ENCODE data around the gene ACSM3.

The ACSM3 gene

DNA sequence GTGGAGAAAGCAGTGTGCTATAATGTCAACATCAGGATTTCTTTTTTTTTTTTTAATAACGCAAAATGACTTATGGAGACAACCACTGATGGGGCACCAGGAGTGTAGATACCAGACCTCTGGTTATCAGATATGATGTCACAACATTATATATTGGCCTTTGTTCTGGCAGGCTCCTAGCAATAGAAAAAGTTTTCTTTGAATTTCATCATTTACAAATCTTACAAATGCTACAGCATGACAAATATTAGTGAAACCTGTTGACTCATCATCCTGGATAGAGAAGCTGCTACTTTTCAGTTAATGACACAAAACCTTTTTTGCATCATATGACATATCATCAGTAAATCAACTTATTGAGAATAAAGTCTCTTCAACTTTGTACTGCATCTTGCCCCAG, 28.3 kb upstream of the ACSM3 start:
- Histone ChIP-seq H2AK5ac (ENCODE audit: low read length) (no peak overlapping the region), H3K14ac (ENCODE audit: low read length) (no peak overlapping the region), H3K79me2 (ENCODE audit: control insufficient read depth, insufficient read depth, low read length, poor library complexity) (peaks cover 3% of the 10 kb centered on the region), H3K79me1 (ENCODE audit: low read length) (no peaks in the 10 kb centered on the region), H2AFZ (ENCODE audit: insufficient read depth, low read length, poor library complexity) (no peak overlapping the region), H2BK12ac (ENCODE audit: low read length) (no peak overlapping the region), H3K9me3 (ENCODE audit: insufficient read depth, low read depth, low read length) (no peaks in the 10 kb centered on the region), H4K12ac (ENCODE audit: low read depth, low read length) (no peak overlapping the region), H3K4me1 (ENCODE audit: control insufficient read depth in 1 of 2, insufficient read depth in 2 of 2, low read length in 2 of 2) (no peaks in the 10 kb centered on the region), H3K4me2 (ENCODE audit: low read length) (no peak overlapping the region), H3K27ac (ENCODE audit: low read depth, low read length) (no peak overlapping the region), H3K4ac (ENCODE audit: low read depth, low read length) (no peak overlapping the region), H3K23ac (ENCODE audit: low read length) (no peak overlapping the region), H3K4me3 (ENCODE audit: low read depth, low read length) (no peak overlapping the region), H4K91ac (ENCODE audit: low read depth, low read length) (no peak overlapping the region), H3K27me3 (ENCODE audit: insufficient read depth, low read length) (no peaks in the 10 kb centered on the region), H3K36me3 (ENCODE audit: control insufficient read depth in 1 of 2, insufficient read depth in 2 of 2, low read length in 2 of 2) (peaks cover 2 to 17% of the 10 kb centered on the region in 2 experiments), H2BK120ac (ENCODE audit: insufficient read depth, low read length, poor library complexity) (no peak overlapping the region), H4K8ac (ENCODE audit: low read depth, low read length) (no peak overlapping the region), H3K9ac (ENCODE audit: low read length) (no peak overlapping the region), H2BK5ac (ENCODE audit: low read depth, low read length, poor library complexity) (no peak overlapping the region), H3K18ac (ENCODE audit: low read length) (no peak overlapping the region)
- whole genome bisulfite sequencing (ENCODE audit: extremely low coverage, insufficient coverage, insufficient read length) = no CpG with 5 or more reads among the region's 1 CpG
- DNase-seq = no peak

DNA sequence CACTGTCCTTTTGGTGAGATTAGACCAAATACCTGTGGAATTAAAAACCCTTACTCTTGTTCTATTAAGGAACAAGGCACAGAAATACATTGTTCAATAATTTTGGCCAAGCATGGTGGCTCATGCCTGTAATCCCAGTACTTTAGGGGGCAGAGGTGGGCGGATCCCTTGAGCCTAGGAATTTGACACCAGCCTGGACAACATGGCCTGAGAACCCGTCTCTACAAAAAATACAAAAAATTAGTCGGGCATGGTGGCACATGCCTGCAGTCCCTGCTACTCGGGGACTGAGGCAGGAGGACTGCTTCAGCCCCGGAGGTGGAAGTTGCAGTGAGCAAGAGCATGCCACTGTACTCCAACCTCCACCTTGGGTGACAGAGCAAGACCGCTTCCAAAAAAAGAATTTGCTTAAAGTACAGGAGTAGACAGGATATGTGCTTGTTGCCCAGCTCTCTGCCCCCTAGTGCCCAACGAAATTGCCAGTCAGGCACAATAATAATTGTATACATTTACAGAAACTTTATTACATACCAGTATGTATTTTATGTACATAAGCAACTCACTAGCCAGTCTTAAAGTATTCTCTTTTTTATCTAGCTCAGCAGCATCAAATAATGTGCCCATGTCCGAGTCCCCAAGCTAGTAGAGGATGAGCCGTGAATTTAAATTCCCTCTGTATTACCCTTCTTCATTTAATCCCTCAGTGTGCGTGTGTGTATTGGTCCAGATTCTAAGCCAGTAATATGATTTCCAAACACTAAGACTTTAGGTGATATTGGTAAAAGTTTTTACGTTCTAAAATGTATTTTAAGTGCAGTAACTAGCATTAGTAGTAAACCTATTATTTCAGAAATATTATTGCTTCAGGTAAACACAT, 23.6 kb upstream of the ACSM3 start:
- Histone ChIP-seq H4K12ac (ENCODE audit: low read depth, low read length) (no peak overlapping the region), H3K79me2 (ENCODE audit: control insufficient read depth, insufficient read depth, low read length, poor library complexity) (peaks cover 8% of the 10 kb centered on the region), H3K9me3 (ENCODE audit: insufficient read depth, low read depth, low read length) (no peaks in the 10 kb centered on the region), H2BK5ac (ENCODE audit: low read depth, low read length, poor library complexity) (no peak overlapping the region), H3K36me3 (ENCODE audit: control insufficient read depth in 1 of 2, insufficient read depth in 2 of 2, low read length in 2 of 2) (peaks cover 2 to 15% of the 10 kb centered on the region in 2 experiments), H3K27me3 (ENCODE audit: insufficient read depth, low read length) (no peaks in the 10 kb centered on the region), H3K23ac (ENCODE audit: low read length) (no peak overlapping the region), H3K4me1 (ENCODE audit: control insufficient read depth in 1 of 2, insufficient read depth in 2 of 2, low read length in 2 of 2) (no peaks in the 10 kb centered on the region), H3K79me1 (ENCODE audit: low read length) (peaks cover 2% of the 10 kb centered on the region), H2AFZ (ENCODE audit: insufficient read depth, low read length, poor library complexity) (no peak overlapping the region), H3K4me3 (ENCODE audit: low read depth, low read length) (peak overlapping the region; percentile 98), H3K4me2 (ENCODE audit: low read length) (peak overlapping the region; percentile 66), H4K8ac (ENCODE audit: low read depth, low read length) (no peak overlapping the region), H2BK12ac (ENCODE audit: low read length) (no peak overlapping the region), H3K9ac (ENCODE audit: low read length) (no peak overlapping the region), H3K14ac (ENCODE audit: low read length) (no peak overlapping the region), H3K27ac (ENCODE audit: low read depth, low read length) (no peak overlapping the region), H2BK120ac (ENCODE audit: insufficient read depth, low read length, poor library complexity) (no peak overlapping the region), H4K91ac (ENCODE audit: low read depth, low read length) (no peak overlapping the region), H2AK5ac (ENCODE audit: low read length) (no peak overlapping the region), H3K18ac (ENCODE audit: low read length) (no peak overlapping the region), H3K4ac (ENCODE audit: low read depth, low read length) (peak overlapping the region; percentile 75)
- no peak for DNase-seq
- no CpG with 5 or more reads among the region's 11 CpGs for WGBS (ENCODE audit: extremely low coverage, insufficient coverage, insufficient read length)

DNA sequence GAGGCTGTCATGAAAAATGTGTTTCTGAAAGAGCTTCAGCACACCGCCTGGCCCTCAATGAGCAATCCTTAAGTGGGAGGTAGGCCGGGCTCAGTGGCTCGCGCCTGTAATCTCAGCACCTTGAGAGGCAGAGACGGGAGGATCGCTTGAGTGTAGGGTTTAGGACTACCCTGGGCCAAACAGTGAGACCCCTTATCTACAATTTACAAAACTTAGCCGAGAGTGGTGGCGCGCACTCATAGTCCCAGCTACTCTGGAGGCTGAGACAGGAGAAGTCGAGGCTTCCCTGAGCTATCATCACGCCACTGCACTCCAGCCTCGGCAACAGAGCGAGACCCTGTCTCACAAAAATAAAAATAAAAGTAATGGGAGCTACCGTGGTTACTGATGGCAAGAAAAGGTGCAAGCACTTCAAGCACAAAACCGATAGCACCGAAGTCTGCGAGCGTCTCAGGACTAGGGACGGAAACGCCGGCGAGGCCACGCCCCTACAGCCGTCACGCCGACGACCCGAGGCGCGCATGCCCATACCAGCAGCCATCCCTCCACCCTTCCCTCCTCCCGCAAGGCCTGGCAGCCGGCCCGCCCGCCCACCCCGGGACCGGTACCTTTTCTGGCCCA, 22.8 kb upstream of the ACSM3 start:
- Histone ChIP-seq H2BK5ac (ENCODE audit: low read depth, low read length, poor library complexity) (peak overlapping the region; percentile 38), H2AK5ac (ENCODE audit: low read length) (no peak overlapping the region), H3K79me2 (ENCODE audit: control insufficient read depth, insufficient read depth, low read length, poor library complexity) (peaks cover 8% of the 10 kb centered on the region), H3K9ac (ENCODE audit: low read length) (peak overlapping the region; percentile 90), H3K23ac (ENCODE audit: low read length) (no peak overlapping the region), H3K27ac (ENCODE audit: low read depth, low read length) (no peak overlapping the region), H3K4ac (ENCODE audit: low read depth, low read length) (peak overlapping the region; percentile 30), H4K91ac (ENCODE audit: low read depth, low read length) (peak overlapping the region; percentile 96), H3K4me1 (ENCODE audit: control insufficient read depth in 1 of 2, insufficient read depth in 2 of 2, low read length in 2 of 2) (no peaks in the 10 kb centered on the region), H3K4me2 (ENCODE audit: low read length) (peak overlapping the region; percentile 66), H2BK120ac (ENCODE audit: insufficient read depth, low read length, poor library complexity) (no peak overlapping the region), H3K9me3 (ENCODE audit: insufficient read depth, low read depth, low read length) (no peaks in the 10 kb centered on the region), H3K36me3 (ENCODE audit: control insufficient read depth in 1 of 2, insufficient read depth in 2 of 2, low read length in 2 of 2) (peaks cover 2 to 15% of the 10 kb centered on the region in 2 experiments), H4K8ac (ENCODE audit: low read depth, low read length) (peak overlapping the region; percentile 97), H2AFZ (ENCODE audit: insufficient read depth, low read length, poor library complexity) (peak overlapping the region; percentile 6), H4K12ac (ENCODE audit: low read depth, low read length) (no peak overlapping the region), H3K79me1 (ENCODE audit: low read length) (peaks cover 2% of the 10 kb centered on the region), H2BK12ac (ENCODE audit: low read length) (no peak overlapping the region), H3K4me3 (ENCODE audit: low read depth, low read length) (peak overlapping the region; percentile 98), H3K27me3 (ENCODE audit: insufficient read depth, low read length) (no peaks in the 10 kb centered on the region), H3K14ac (ENCODE audit: low read length) (peak overlapping the region; percentile 40), H3K18ac (ENCODE audit: low read length) (peak overlapping the region; percentile 34)
- no CpG with 5 or more reads among the region's 36 CpGs for WGBS (ENCODE audit: extremely low coverage, insufficient coverage, insufficient read length)
- DNase-seq = peak; percentile 81 to 83

DNA sequence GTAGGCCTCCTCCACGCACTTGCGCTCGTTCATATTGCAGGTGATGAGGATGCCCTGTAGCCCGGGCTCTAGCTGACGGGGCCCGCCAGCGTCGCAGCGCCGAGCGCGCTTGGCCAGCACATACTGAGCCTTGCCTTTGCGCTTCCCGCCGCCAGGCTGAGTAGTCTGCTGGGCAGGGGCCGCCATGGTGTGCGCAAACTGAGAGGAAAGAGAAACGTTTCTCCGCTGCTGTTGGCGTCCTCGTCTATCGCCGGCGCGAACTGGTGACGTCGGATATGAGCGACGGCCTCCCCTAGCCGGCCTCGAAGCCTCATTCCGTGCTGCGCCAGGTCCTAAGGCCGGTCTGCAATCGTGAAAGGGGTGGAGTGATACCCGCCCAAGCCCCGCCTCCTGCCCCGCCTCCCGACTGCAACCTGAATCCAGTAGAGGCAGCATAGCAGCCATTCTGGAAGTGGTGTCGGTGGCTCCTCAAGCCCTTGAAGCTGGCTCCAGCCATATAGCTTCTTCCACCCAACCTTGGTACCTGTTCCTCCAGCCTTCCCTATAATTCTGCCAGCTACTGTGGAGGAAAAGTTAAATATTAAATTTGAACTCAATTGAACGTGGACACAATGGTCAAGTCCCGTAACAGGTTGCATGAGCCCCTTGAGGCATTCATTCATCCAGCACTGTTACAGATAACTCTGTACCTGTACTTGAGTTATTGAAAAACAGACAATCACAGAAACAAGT, 22.1 kb upstream of the ACSM3 start, which contains the start of gene THUMPD1:
Gene THUMPD1, minus strand, starts transcription at position 265 of the 732 bp plus-strand sequence. Its CDS starts 79 bp downstream, at position 186.
- peak within 1 kb of the TSS; percentile 96 for H4K91ac ChIP-seq (ENCODE audit: low read depth, low read length)
- H3K9ac ChIP-seq (ENCODE audit: low read length) = peak within 1 kb of the TSS; percentile 90
- peak within 1 kb of the TSS; percentile 98 for H3K4me3 ChIP-seq (ENCODE audit: low read depth, low read length)
- no peaks in the 10 kb centered on the region for H3K27me3 ChIP-seq (ENCODE audit: insufficient read depth, low read length)
- H2AFZ ChIP-seq (ENCODE audit: insufficient read depth, low read length, poor library complexity) = peak within 1 kb of the TSS; percentile 98
- no peak within 1 kb of the TSS for H2AK5ac ChIP-seq (ENCODE audit: low read length)
- H3K14ac ChIP-seq (ENCODE audit: low read length) = peak within 1 kb of the TSS; percentile 95
- H2BK12ac ChIP-seq (ENCODE audit: low read length) = no peak within 1 kb of the TSS
- H3K9me3 ChIP-seq (ENCODE audit: insufficient read depth, low read depth, low read length) = peaks cover 3% of the 10 kb centered on the region
- H4K8ac ChIP-seq (ENCODE audit: low read depth, low read length) = peak within 1 kb of the TSS; percentile 97
- H3K23ac ChIP-seq (ENCODE audit: low read length) = no peak within 1 kb of the TSS
- peak within 1 kb of the TSS; percentile 93 for H3K18ac ChIP-seq (ENCODE audit: low read length)
- H3K4ac ChIP-seq (ENCODE audit: low read depth, low read length) = peak within 1 kb of the TSS; percentile 81
- WGBS (ENCODE audit: extremely low coverage, insufficient coverage, insufficient read length) = no CpG with 5 or more reads among the region's 42 CpGs
- peaks cover 2% of the 10 kb centered on the region for H3K79me1 ChIP-seq (ENCODE audit: low read length)
- H2BK5ac ChIP-seq (ENCODE audit: low read depth, low read length, poor library complexity) = peak within 1 kb of the TSS; percentile 38
- H3K4me1 ChIP-seq (ENCODE audit: control insufficient read depth in 1 of 2, insufficient read depth in 2 of 2, low read length in 2 of 2) = no peaks in the 10 kb centered on the region
- H3K79me2 ChIP-seq (ENCODE audit: control insufficient read depth, insufficient read depth, low read length, poor library complexity) = peaks cover 8% of the 10 kb centered on the region
- peaks cover 0 to 10% of the 10 kb centered on the region in 2 experiments for H3K36me3 ChIP-seq (ENCODE audit: control insufficient read depth in 1 of 2, insufficient read depth in 2 of 2, low read length in 2 of 2)
- peak; percentile 94 to 97 for DNase-seq
- H2BK120ac ChIP-seq (ENCODE audit: insufficient read depth, low read length, poor library complexity) = peak within 1 kb of the TSS; percentile 49
- peak within 1 kb of the TSS; percentile 66 for H3K4me2 ChIP-seq (ENCODE audit: low read length)
- peak within 1 kb of the TSS; percentile 57 for H3K27ac ChIP-seq (ENCODE audit: low read depth, low read length)
- peak within 1 kb of the TSS; percentile 74 for H4K12ac ChIP-seq (ENCODE audit: low read depth, low read length)
